GM23248 (cell line): Measurements from ENCODE around the gene NCAM1.

Experiments
- EZH2 ChIP-seq: fragments of 200-600 bp; sonication (generic); IDR thresholded peaks from 2 replicates; pipeline ENCODE4 v1.6.1; 2018; ENCODE audit warnings: antibody characterized with exemption, mild to moderate bottlenecking; ENCODE audit not compliant: insufficient read depth, poor library complexity, severe bottlenecking
- EZH2phosphoT487 ChIP-seq: fragments of 200-600 bp; sonication (generic); IDR thresholded peaks from 2 replicates; pipeline ENCODE4 v1.6.1; 2018; ENCODE audit warnings: antibody characterized with exemption, moderate library complexity, mild to moderate bottlenecking, low read depth; ENCODE audit not compliant: insufficient read depth

GRCh38 chr11:112946866-112947265, 14.4 kb upstream of the NCAM1 start:
- no peak for TF ChIP-seq EZH2phosphoT487
- TF ChIP-seq EZH2 = no peak
